Measurements from ENCODE around the gene GABRP.
A peak's percentile ranks its signal among the peaks of the same experiment; 100 is the strongest.

GABRP gene

DNA sequence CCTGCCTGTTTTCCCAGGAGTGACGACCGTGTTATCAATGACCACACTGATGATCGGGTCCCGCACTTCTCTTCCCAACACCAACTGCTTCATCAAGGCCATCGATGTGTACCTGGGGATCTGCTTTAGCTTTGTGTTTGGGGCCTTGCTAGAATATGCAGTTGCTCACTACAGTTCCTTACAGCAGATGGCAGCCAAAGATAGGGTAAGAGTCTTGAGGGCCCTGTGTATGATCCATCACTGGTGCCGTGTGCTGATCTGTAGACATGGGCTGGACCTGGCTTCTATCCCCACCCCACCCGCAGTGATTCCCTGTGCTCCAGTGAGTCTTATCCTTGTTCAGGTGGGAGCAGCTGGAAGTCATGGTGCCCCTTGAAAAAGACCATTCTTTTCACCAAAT, 26.0 kb downstream of the GABRP start:
- H3K4me3 ChIP-seq (ENCODE audit: low read depth, low read length) = no peak overlapping the region
- no peak overlapping the region for H2BK5ac ChIP-seq (ENCODE audit: low read depth, low read length, poor library complexity)
- peak; percentile 27 to 56 for DNase-seq
- peaks cover 2% of the 10 kb centered on the region for H3K9me3 ChIP-seq (ENCODE audit: insufficient read depth, low read depth, low read length)
- no peaks in the 10 kb centered on the region for H3K79me1 ChIP-seq (ENCODE audit: low read length)
- H3K36me3 ChIP-seq (ENCODE audit: control insufficient read depth in 1 of 2, insufficient read depth in 2 of 2, low read length in 2 of 2) = peaks cover 26 to 47% of the 10 kb centered on the region in 2 experiments
- H3K27me3 ChIP-seq (ENCODE audit: insufficient read depth, low read length) = no peaks in the 10 kb centered on the region
- no peak overlapping the region for H3K18ac ChIP-seq (ENCODE audit: low read length)
- no peak overlapping the region for H4K91ac ChIP-seq (ENCODE audit: low read depth, low read length)
- no peak overlapping the region for H3K4me2 ChIP-seq (ENCODE audit: low read length)
- no peak overlapping the region for H3K23ac ChIP-seq (ENCODE audit: low read length)
- H2BK120ac ChIP-seq (ENCODE audit: insufficient read depth, low read length, poor library complexity) = no peak overlapping the region
- no peaks in the 10 kb centered on the region for H3K4me1 ChIP-seq (ENCODE audit: control insufficient read depth in 1 of 2, insufficient read depth in 2 of 2, low read length in 2 of 2)
- no peak overlapping the region for H4K12ac ChIP-seq (ENCODE audit: low read depth, low read length)
- H3K4ac ChIP-seq (ENCODE audit: low read depth, low read length) = no peak overlapping the region
- no peak overlapping the region for H2BK12ac ChIP-seq (ENCODE audit: low read length)
- no peak overlapping the region for H4K8ac ChIP-seq (ENCODE audit: low read depth, low read length)
- H2AK5ac ChIP-seq (ENCODE audit: low read length) = no peak overlapping the region
- no peak overlapping the region for H2AFZ ChIP-seq (ENCODE audit: insufficient read depth, low read length, poor library complexity)
- H3K27ac ChIP-seq (ENCODE audit: low read depth, low read length) = no peak overlapping the region
- H3K79me2 ChIP-seq (ENCODE audit: control insufficient read depth, insufficient read depth, low read length, poor library complexity) = no peaks in the 10 kb centered on the region
- H3K9ac ChIP-seq (ENCODE audit: low read length) = no peak overlapping the region
- H3K14ac ChIP-seq (ENCODE audit: low read length) = no peak overlapping the region
- WGBS (ENCODE audit: extremely low coverage, insufficient coverage, insufficient read length) = no CpG with 5 or more reads among the region's 7 CpGs

DNA sequence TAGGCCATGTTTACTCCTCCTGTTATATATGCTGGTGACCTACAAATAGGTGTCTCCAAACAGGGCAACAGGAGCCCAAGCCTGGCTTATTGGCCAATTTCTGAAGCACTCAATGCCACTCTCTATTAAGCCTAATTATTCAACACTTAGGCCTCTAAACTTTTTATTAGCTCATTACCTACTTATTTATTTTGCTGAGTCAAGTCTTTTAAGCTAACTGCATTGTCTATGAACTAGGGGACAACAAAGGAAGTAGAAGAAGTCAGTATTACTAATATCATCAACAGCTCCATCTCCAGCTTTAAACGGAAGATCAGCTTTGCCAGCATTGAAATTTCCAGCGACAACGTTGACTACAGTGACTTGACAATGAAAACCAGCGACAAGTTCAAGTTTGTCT, 28.2 kb downstream of the GABRP start:
- no peak for DNase-seq
- H3K79me1 ChIP-seq (ENCODE audit: low read length) = no peaks in the 10 kb centered on the region
- H3K9ac ChIP-seq (ENCODE audit: low read length) = no peak overlapping the region
- H2AFZ ChIP-seq (ENCODE audit: insufficient read depth, low read length, poor library complexity) = no peak overlapping the region
- peaks cover 2% of the 10 kb centered on the region for H3K9me3 ChIP-seq (ENCODE audit: insufficient read depth, low read depth, low read length)
- H3K4me1 ChIP-seq (ENCODE audit: control insufficient read depth in 1 of 2, insufficient read depth in 2 of 2, low read length in 2 of 2) = no peaks in the 10 kb centered on the region
- H4K91ac ChIP-seq (ENCODE audit: low read depth, low read length) = no peak overlapping the region
- no peak overlapping the region for H3K14ac ChIP-seq (ENCODE audit: low read length)
- no peak overlapping the region for H3K27ac ChIP-seq (ENCODE audit: low read depth, low read length)
- H3K79me2 ChIP-seq (ENCODE audit: control insufficient read depth, insufficient read depth, low read length, poor library complexity) = no peaks in the 10 kb centered on the region
- no peak overlapping the region for H3K4ac ChIP-seq (ENCODE audit: low read depth, low read length)
- no peak overlapping the region for H3K23ac ChIP-seq (ENCODE audit: low read length)
- no peak overlapping the region for H2BK120ac ChIP-seq (ENCODE audit: insufficient read depth, low read length, poor library complexity)
- H3K27me3 ChIP-seq (ENCODE audit: insufficient read depth, low read length) = no peaks in the 10 kb centered on the region
- no CpG with 5 or more reads among the region's 4 CpGs for WGBS (ENCODE audit: extremely low coverage, insufficient coverage, insufficient read length)
- no peak overlapping the region for H2BK12ac ChIP-seq (ENCODE audit: low read length)
- no peak overlapping the region for H3K4me3 ChIP-seq (ENCODE audit: low read depth, low read length)
- H3K4me2 ChIP-seq (ENCODE audit: low read length) = no peak overlapping the region
- H2BK5ac ChIP-seq (ENCODE audit: low read depth, low read length, poor library complexity) = no peak overlapping the region
- peaks cover 16 to 34% of the 10 kb centered on the region in 2 experiments for H3K36me3 ChIP-seq (ENCODE audit: control insufficient read depth in 1 of 2, insufficient read depth in 2 of 2, low read length in 2 of 2)
- no peak overlapping the region for H3K18ac ChIP-seq (ENCODE audit: low read length)
- H2AK5ac ChIP-seq (ENCODE audit: low read length) = no peak overlapping the region
- no peak overlapping the region for H4K8ac ChIP-seq (ENCODE audit: low read depth, low read length)
- no peak overlapping the region for H4K12ac ChIP-seq (ENCODE audit: low read depth, low read length)

- no peak overlapping the region for H2BK12ac ChIP-seq (ENCODE audit: low read length)
- H2AFZ ChIP-seq (ENCODE audit: insufficient read depth, low read length, poor library complexity) = no peak overlapping the region
- H4K91ac ChIP-seq (ENCODE audit: low read depth, low read length) = no peak overlapping the region
- WGBS (ENCODE audit: extremely low coverage, insufficient coverage, insufficient read length) = no CpG with 5 or more reads among the region's 5 CpGs
- H4K12ac ChIP-seq (ENCODE audit: low read depth, low read length) = no peak overlapping the region
- no peak overlapping the region for H3K4me3 ChIP-seq (ENCODE audit: low read depth, low read length)
- H2AK5ac ChIP-seq (ENCODE audit: low read length) = no peak overlapping the region
- no peak overlapping the region for H3K18ac ChIP-seq (ENCODE audit: low read length)
- no peak overlapping the region for H3K27ac ChIP-seq (ENCODE audit: low read depth, low read length)
- H3K4ac ChIP-seq (ENCODE audit: low read depth, low read length) = no peak overlapping the region
- H3K36me3 ChIP-seq (ENCODE audit: control insufficient read depth in 1 of 2, insufficient read depth in 2 of 2, low read length in 2 of 2) = peaks cover 10 to 26% of the 10 kb centered on the region in 2 experiments
- no peak overlapping the region for H3K23ac ChIP-seq (ENCODE audit: low read length)
- H2BK120ac ChIP-seq (ENCODE audit: insufficient read depth, low read length, poor library complexity) = no peak overlapping the region
- H3K4me2 ChIP-seq (ENCODE audit: low read length) = no peak overlapping the region
- no peaks in the 10 kb centered on the region for H3K4me1 ChIP-seq (ENCODE audit: control insufficient read depth in 1 of 2, insufficient read depth in 2 of 2, low read length in 2 of 2)
- no peaks in the 10 kb centered on the region for H3K27me3 ChIP-seq (ENCODE audit: insufficient read depth, low read length)
- no peaks in the 10 kb centered on the region for H3K79me2 ChIP-seq (ENCODE audit: control insufficient read depth, insufficient read depth, low read length, poor library complexity)
- H3K9ac ChIP-seq (ENCODE audit: low read length) = no peak overlapping the region
- H3K9me3 ChIP-seq (ENCODE audit: insufficient read depth, low read depth, low read length) = peaks cover 2% of the 10 kb centered on the region
- no peak for DNase-seq
- no peaks in the 10 kb centered on the region for H3K79me1 ChIP-seq (ENCODE audit: low read length)
- H3K14ac ChIP-seq (ENCODE audit: low read length) = no peak overlapping the region
- H2BK5ac ChIP-seq (ENCODE audit: low read depth, low read length, poor library complexity) = no peak overlapping the region
- no peak overlapping the region for H4K8ac ChIP-seq (ENCODE audit: low read depth, low read length)
Measured at GRCh38 chr5:170813231-170813630, 29.7 kb downstream of the GABRP start.

DNA sequence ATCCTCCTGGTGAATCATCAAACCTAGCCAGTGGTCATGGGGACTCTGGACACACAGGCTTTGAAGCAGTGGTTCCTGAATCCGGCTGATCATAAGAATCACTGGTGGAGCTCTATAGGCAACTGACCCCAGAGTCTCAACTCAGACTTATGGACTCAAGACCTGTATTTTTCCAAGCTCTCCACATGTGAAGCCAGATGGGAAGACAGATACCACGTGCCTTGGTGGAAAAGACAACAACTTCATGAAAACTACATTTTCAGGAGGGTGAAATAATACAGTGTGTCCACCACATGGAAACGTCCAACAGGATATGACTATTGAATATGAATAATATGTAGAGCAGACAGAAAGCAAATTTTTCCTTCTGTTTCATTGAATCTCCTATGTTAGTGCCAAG, 33.7 kb downstream of the GABRP start:
- no peaks in the 10 kb centered on the region for H3K79me2 ChIP-seq (ENCODE audit: control insufficient read depth, insufficient read depth, low read length, poor library complexity)
- no peak overlapping the region for H3K18ac ChIP-seq (ENCODE audit: low read length)
- no peak overlapping the region for H4K8ac ChIP-seq (ENCODE audit: low read depth, low read length)
- H2AK5ac ChIP-seq (ENCODE audit: low read length) = no peak overlapping the region
- H3K9me3 ChIP-seq (ENCODE audit: insufficient read depth, low read depth, low read length) = no peaks in the 10 kb centered on the region
- H4K91ac ChIP-seq (ENCODE audit: low read depth, low read length) = no peak overlapping the region
- no peak for DNase-seq
- H3K9ac ChIP-seq (ENCODE audit: low read length) = no peak overlapping the region
- H2BK5ac ChIP-seq (ENCODE audit: low read depth, low read length, poor library complexity) = no peak overlapping the region
- H2BK12ac ChIP-seq (ENCODE audit: low read length) = no peak overlapping the region
- H3K4me3 ChIP-seq (ENCODE audit: low read depth, low read length) = no peak overlapping the region
- WGBS (ENCODE audit: extremely low coverage, insufficient coverage, insufficient read length) = no CpG with 5 or more reads among the region's 3 CpGs
- peaks cover 0 to 2% of the 10 kb centered on the region in 2 experiments for H3K36me3 ChIP-seq (ENCODE audit: control insufficient read depth in 1 of 2, insufficient read depth in 2 of 2, low read length in 2 of 2)
- no peak overlapping the region for H4K12ac ChIP-seq (ENCODE audit: low read depth, low read length)
- H3K23ac ChIP-seq (ENCODE audit: low read length) = no peak overlapping the region
- no peak overlapping the region for H2AFZ ChIP-seq (ENCODE audit: insufficient read depth, low read length, poor library complexity)
- H3K4me1 ChIP-seq (ENCODE audit: control insufficient read depth in 1 of 2, insufficient read depth in 2 of 2, low read length in 2 of 2) = no peaks in the 10 kb centered on the region
- H3K14ac ChIP-seq (ENCODE audit: low read length) = no peak overlapping the region
- no peak overlapping the region for H3K4me2 ChIP-seq (ENCODE audit: low read length)
- H2BK120ac ChIP-seq (ENCODE audit: insufficient read depth, low read length, poor library complexity) = no peak overlapping the region
- H3K4ac ChIP-seq (ENCODE audit: low read depth, low read length) = no peak overlapping the region
- no peak overlapping the region for H3K27ac ChIP-seq (ENCODE audit: low read depth, low read length)
- no peaks in the 10 kb centered on the region for H3K27me3 ChIP-seq (ENCODE audit: insufficient read depth, low read length)
- H3K79me1 ChIP-seq (ENCODE audit: low read length) = no peaks in the 10 kb centered on the region
